ENCODE data around the gene TBC1D3I. TPM values are rescaled to one million over a fixed set of nuclear protein-coding genes. Genes with fewer than 3 reads are reported as not detected.
"Not testable (repeated sequence)": the region's sequence is repeated elsewhere in the genome, so short reads cannot be mapped to it uniquely, and the experiment has no call there.

TBC1D3I gene
- total RNA-seq, 1 donor from 2014 or later: 0.60 TPM

DNA sequence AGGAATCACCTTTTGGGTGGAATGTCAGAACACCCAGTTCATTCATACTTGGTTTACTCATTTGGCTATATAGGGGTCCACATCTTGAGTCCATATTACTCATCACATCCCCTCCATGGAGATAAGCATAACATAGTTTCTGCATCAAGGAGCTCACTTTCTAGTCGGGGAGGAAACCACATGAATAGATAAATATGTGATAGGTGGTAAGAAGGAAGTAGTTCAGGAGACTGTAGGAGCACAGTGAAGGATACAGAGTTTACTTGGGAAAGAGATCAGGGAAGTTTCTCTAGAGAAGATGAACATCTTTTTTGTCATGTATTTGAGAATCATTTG, 57.9 kb downstream of the TBC1D3I start:
- not testable (repeated sequence) for DNase-seq (ENCODE audit: low read depth)

GRCh38 chr17:36205637-36206485, 58.5 kb downstream of the TBC1D3I start:
- no peak for DNase-seq (ENCODE audit: low read depth)

- DNase-seq (ENCODE audit: low read depth): no peak
Observed at GRCh38 chr17:36204724-36205500, 59.5 kb downstream of the TBC1D3I start.

Other genes starting within 250 kb of the TBC1D3I start
- not detected in 2 replicates for gene CCL23, start 246.6 kb downstream of the TBC1D3I start, total RNA-seq
- 0.69 TPM in 1 of 2 replicates, not detected in the other for gene CCL18, start 200.3 kb downstream of the TBC1D3I start, total RNA-seq
- not detected in 2 replicates for gene CCL3, start 174.4 kb downstream of the TBC1D3I start, total RNA-seq
- gene CCL4, start 160.7 kb downstream of the TBC1D3I start, total RNA-seq: not detected in 2 replicates
- 2.3 and 2.6 TPM in 2 replicates for gene TBC1D3B, start 87.9 kb downstream of the TBC1D3I start, total RNA-seq
- gene CCL3L1, start 67.8 kb downstream of the TBC1D3I start, total RNA-seq: not detected in 2 replicates
- not detected in 2 replicates for gene CCL4L2, start 53.5 kb downstream of the TBC1D3I start, total RNA-seq
- not detected in 2 replicates for gene TBC1D3G, start 59.3 kb upstream of the TBC1D3I start, total RNA-seq
- not detected in 2 replicates for gene TBC1D3H, start 123.9 kb upstream of the TBC1D3I start, total RNA-seq
- gene ZNHIT3, start 222.1 kb upstream of the TBC1D3I start, total RNA-seq: 26.8 and 31.8 TPM in 2 replicates